ENCODE results near the gene PADI4. TPM values are rescaled to one million over a fixed set of nuclear protein-coding genes. Genes with fewer than 3 reads are reported as not detected.

PADI4 gene
- total and polyA plus RNA-seq, 2 donors (not counting 3 experiments of a cell fraction or from before 2014, with no cell fraction given) = not detected

DNA sequence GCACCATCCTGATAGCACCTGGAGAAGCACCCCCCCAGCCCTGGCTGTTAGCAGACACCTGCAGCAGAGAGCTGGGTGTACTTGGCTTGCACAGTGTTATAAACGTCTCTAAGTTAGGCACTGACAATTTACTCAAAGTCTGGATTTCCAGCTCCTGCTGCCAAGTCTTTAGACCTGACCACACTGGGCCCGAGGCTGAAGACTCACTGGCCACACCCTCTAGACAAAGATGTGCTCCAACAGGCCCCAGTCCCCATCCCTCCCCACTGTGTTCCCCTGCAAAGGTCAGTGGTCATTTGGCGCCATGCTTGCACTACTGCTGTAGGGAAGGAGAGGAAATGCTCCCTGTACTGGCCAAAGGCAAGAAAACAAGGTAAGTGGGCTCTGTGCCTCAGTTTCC, 95.1 kb downstream of the PADI4 start:
- BruUV-seq (replicated peaks) = no TSS peak
- POLR2A ChIA-PET = no interaction called here
- no peak for FAIRE-seq

More for the DNA sequence above, 95.1 kb downstream of the PADI4 start:
- no peaks in the 10 kb centered on the region for H3K79me2 ChIP-seq (ENCODE audit: control insufficient read depth, insufficient read depth, low read length)
- dilution Hi-C loops (cut with MboI; ENCODE audit: extremely low pct_ligation_motif_present, low sequenced_read_pairs) = no loop called here
- CTCF ChIA-PET = interaction anchor here (1.2 to 1.8 kb wide), 4 partner anchors 12 to 344 kb away, joined by 3 to 5 read pairs (median 4); no protein-coding TSS in a partner anchor
- H3K4me1 ChIP-seq (ENCODE audit: control insufficient read depth, extremely low read depth, insufficient read depth, low read length) = no peaks in the 10 kb centered on the region
- H3K9me3 ChIP-seq (replicated peaks; ENCODE audit: control insufficient read depth, insufficient read depth, low read length) = no peaks in the 10 kb centered on the region
- no peaks in the 10 kb centered on the region for H4K20me1 ChIP-seq (replicated peaks; ENCODE audit: control insufficient read depth, extremely low read depth, insufficient read depth, low read length)
- intact Hi-C loops (cut with micrococcal nuclease) = loop anchor here (10.0 kb wide), 1 partner anchor 168 kb away; no protein-coding TSS in a partner anchor
- TF ChIP-seq EZH2 (IDR thresholded peaks at IDR 0.05; ENCODE audit: borderline replicate concordance, low read depth, low read length, severe bottlenecking) (no peak), POLR2A (IDR thresholded peaks at IDR 0.05; ENCODE audit: low read depth, low read length) (no peak), FOS (IDR thresholded peaks at IDR 0.05; ENCODE audit: borderline replicate concordance, insufficient read depth, low read length) (no peak), POLR2AphosphoS5 (IDR thresholded peaks at IDR 0.05; ENCODE audit: insufficient read depth, low read depth, low read length) (no peak), MYC (IDR thresholded peaks at IDR 0.05; ENCODE audit: low read depth, low read length) (no peak), JUN (IDR thresholded peaks at IDR 0.05; ENCODE audit: borderline replicate concordance, insufficient read depth, insufficient read length, low read depth) (no peak), GATA2 (IDR thresholded peaks at IDR 0.05; ENCODE audit: insufficient read depth, insufficient read length, low read depth, low read length) (no peak)
- TF ChIP-seq, protein P1, sequence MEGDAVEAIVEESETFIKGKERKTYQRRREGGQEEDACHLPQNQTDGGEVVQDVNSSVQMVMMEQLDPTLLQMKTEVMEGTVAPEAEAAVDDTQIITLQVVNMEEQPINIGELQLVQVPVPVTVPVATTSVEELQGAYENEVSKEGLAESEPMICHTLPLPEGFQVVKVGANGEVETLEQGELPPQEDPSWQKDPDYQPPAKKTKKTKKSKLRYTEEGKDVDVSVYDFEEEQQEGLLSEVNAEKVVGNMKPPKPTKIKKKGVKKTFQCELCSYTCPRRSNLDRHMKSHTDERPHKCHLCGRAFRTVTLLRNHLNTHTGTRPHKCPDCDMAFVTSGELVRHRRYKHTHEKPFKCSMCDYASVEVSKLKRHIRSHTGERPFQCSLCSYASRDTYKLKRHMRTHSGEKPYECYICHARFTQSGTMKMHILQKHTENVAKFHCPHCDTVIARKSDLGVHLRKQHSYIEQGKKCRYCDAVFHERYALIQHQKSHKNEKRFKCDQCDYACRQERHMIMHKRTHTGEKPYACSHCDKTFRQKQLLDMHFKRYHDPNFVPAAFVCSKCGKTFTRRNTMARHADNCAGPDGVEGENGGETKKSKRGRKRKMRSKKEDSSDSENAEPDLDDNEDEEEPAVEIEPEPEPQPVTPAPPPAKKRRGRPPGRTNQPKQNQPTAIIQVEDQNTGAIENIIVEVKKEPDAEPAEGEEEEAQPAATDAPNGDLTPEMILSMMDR (IDR thresholded peaks at IDR 0.05; ENCODE audit: extremely low read depth in 1 of 2, insufficient read depth in 1 of 2, low read depth in 1 of 2, low read length in 2 of 2) = no peak
- TF ChIP-seq, protein P2, sequence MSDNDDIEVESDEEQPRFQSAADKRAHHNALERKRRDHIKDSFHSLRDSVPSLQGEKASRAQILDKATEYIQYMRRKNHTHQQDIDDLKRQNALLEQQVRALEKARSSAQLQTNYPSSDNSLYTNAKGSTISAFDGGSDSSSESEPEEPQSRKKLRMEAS (IDR thresholded peaks at IDR 0.05; ENCODE audit: insufficient read depth, insufficient read length) = no peak
- H3K4me2 ChIP-seq (ENCODE audit: insufficient read depth, low read length) = no peak overlapping the region
- H3K9me1 ChIP-seq (replicated peaks; ENCODE audit: control insufficient read depth, extremely low read depth, insufficient read depth, low read length) = no peaks in the 10 kb centered on the region
- no peak overlapping the region for H3K4me3 ChIP-seq (replicated peaks in 1 of 3; ENCODE audit: insufficient read depth in 1 of 3, low read depth in 1 of 3, low read length in 3 of 3)
- no peak overlapping the region for H3K9ac ChIP-seq (replicated peaks; ENCODE audit: extremely low read depth, insufficient read depth, low read length)
- DNase-seq (ENCODE audit: low read depth, low spot score) = no peak
- no peak overlapping the region for H3K27ac ChIP-seq (ENCODE audit: insufficient read depth, low read depth, low read length)
- H3K27me3 ChIP-seq (ENCODE audit: control insufficient read depth in 2 of 2, insufficient read depth in 2 of 2, low read length in 2 of 2) = no peaks in the 10 kb centered on the region
- no peak overlapping the region for H2AFZ ChIP-seq (ENCODE audit: low read depth, low read length)
- peaks cover 0 to 10% of the 10 kb centered on the region in 2 experiments for H3K36me3 ChIP-seq (ENCODE audit: control insufficient read depth in 2 of 2, extremely low read depth in 1 of 2, insufficient read depth in 2 of 2, low read length in 2 of 2)
